DND-41 (cell line): ENCODE data around the gene ZSCAN30.

Source experiments
- CTCF ChIP-seq: IDR thresholded peaks from 2 replicates; pipeline ENCODE4 v1.5.1; 2012; ENCODE audit warnings: borderline replicate concordance, low read length, moderate library complexity, mild to moderate bottlenecking; ENCODE audit not compliant: poor library complexity, severe bottlenecking; ENCODE audit errors: extremely low read depth
- EZH2 ChIP-seq: IDR thresholded peaks from 3 replicates; pipeline ENCODE4 v1.6.1; 2012; ENCODE audit warnings: borderline replicate concordance, low read depth, mild to moderate bottlenecking, moderate library complexity, low read length, inconsistent platforms; ENCODE audit not compliant: severe bottlenecking

GRCh38 chr18:35227254-35227653 is 62.8 kb downstream of the ZSCAN30 start:
- TF ChIP-seq CTCF (no peak), EZH2 (no peak)
